HAP-1 (cell line): Measurements from ENCODE around the gene PTAFR.

Source experiments
- DNase-seq, 2 experiments: peaks; one replicate each; pipeline ENCODE4 v3.0.0-alpha.2; 2016 to 2020; ENCODE audit warnings: low spot score in 2 of 2
- H3K27me3 ChIP-seq: fragments of 250-450 bp; sonication (Bioruptor Pico); 2 replicates; pipeline ENCODE4 v1.5.1; 2020; ENCODE audit warnings: low read depth, mild to moderate bottlenecking, moderate library complexity
- H3K36me3 ChIP-seq: fragments of 250-450 bp; sonication (Bioruptor Pico); replicated peaks from 2 replicates; pipeline ENCODE4 v1.5.1; 2020; ENCODE audit warnings: mild to moderate bottlenecking
- H3K4me1 ChIP-seq: fragments of 250-450 bp; sonication (Bioruptor Pico); 2 replicates; pipeline ENCODE4 v1.5.1; 2020; ENCODE audit warnings: mild to moderate bottlenecking
- H3K4me3 ChIP-seq: fragments of 250-450 bp; sonication (Bioruptor Pico); 2 replicates; pipeline ENCODE4 v1.5.1; 2020; ENCODE audit warnings: mild to moderate bottlenecking, moderate library complexity
- H3K9me3 ChIP-seq: fragments of 250-450 bp; sonication (Bioruptor Pico); 2 replicates; pipeline ENCODE4 v1.5.1; 2020; ENCODE audit warnings: mild to moderate bottlenecking, moderate library complexity
- in situ Hi-C: fragments of 300-500 bp; cut with MboI; formaldehyde crosslinking; loops from 3 replicates; pipeline ENCODE4 v1.14.3; 2020; ENCODE audit warnings: low sequenced_read_pairs, inconsistent platforms, mixed read lengths

The PTAFR gene

DNA sequence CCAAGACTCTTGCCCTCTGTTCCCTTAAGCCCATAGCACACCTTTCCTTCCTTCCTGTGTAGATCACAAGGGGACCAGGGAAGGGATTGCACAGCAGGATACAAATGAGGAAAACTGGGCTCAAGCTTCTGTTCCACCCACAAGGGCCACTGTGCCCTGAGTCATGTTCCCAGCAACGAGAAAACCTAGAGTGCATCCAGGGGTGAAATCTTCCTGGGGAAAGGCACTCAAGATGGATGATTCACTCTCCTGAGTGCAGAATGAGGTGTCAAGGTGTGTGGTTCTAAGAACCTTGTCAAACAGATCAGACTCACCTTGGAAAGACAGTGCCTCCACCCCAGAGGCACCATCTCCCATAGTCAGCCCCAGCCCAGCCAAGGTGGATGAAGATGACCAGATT lies 47.3 kb downstream of the PTAFR start:
- Histone ChIP-seq H3K27me3 (peaks cover 20% of the 10 kb centered on the region), H3K4me1 (no peaks in the 10 kb centered on the region; the same call in 1 of the 2 replicates), H3K4me3 (no peak overlapping the region), H3K9me3 (no peaks in the 10 kb centered on the region), H3K36me3 (no peaks in the 10 kb centered on the region)
- no peak for DNase-seq
- in situ Hi-C loops, result no loop called here

DNA sequence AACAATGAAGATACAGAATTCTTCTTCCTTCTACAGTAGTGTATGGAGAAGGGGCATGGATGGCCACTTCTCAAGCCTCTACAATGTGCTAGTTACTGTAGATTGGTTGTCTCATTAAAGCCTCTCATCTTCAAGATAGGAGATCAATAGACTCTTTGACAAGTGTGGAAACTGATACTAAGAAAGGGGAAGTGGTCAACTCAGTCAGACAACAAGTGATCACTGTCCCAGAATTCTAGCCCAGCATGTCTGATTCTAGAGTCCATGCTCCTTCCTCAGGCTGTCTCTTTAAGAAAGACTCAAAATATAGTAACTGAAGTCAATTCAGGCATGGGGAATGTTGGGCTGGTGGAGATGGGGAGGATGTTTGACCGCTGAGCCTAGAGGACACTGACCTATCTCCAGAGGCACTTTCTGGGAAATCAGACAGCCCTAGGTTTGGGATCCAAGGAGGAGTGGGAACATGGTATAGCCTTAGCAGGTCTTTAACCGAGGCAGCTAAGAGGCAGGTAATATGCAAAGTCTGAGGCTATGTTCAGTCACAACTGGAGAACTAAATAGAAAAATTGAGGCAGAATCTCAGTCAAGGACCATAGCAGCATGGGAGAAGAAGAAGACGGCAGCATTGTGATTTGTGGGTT lies 48.8 kb downstream of the PTAFR start:
- no peak overlapping the region for H3K4me3 ChIP-seq
- in situ Hi-C loops, result no loop called here

GRCh38 chr1:28126783-28127490 lies 49.6 kb downstream of the PTAFR start:
- DNase-seq, result no peak
- peaks cover 20% of the 10 kb centered on the region for H3K27me3 ChIP-seq
- in situ Hi-C loops, result no loop called here
- H3K36me3 ChIP-seq, result no peaks in the 10 kb centered on the region
- no peaks in the 10 kb centered on the region for H3K9me3 ChIP-seq
- no peak overlapping the region for H3K4me3 ChIP-seq
- H3K4me1 ChIP-seq, result no peaks in the 10 kb centered on the region; the same call in 1 of the 2 replicates

More for the DNA sequence above, 48.8 kb downstream of the PTAFR start:
- Histone ChIP-seq H3K36me3 (no peaks in the 10 kb centered on the region), H3K4me1 (no peaks in the 10 kb centered on the region; the same call in 1 of the 2 replicates), H3K9me3 (no peaks in the 10 kb centered on the region), H3K27me3 (peaks cover 20% of the 10 kb centered on the region)
- DNase-seq, result no peak

- Histone ChIP-seq H3K36me3 (no peaks in the 10 kb centered on the region), H3K4me1 (no peaks in the 10 kb centered on the region; the same call in 1 of the 2 replicates), H3K9me3 (no peaks in the 10 kb centered on the region), H3K27me3 (peaks cover 20% of the 10 kb centered on the region), H3K4me3 (no peak overlapping the region)
- no peak for DNase-seq
- in situ Hi-C loops, result no loop called here
These were observed 50.3 kb downstream of the PTAFR start for GRCh38 chr1:28126212-28126611.

DNA sequence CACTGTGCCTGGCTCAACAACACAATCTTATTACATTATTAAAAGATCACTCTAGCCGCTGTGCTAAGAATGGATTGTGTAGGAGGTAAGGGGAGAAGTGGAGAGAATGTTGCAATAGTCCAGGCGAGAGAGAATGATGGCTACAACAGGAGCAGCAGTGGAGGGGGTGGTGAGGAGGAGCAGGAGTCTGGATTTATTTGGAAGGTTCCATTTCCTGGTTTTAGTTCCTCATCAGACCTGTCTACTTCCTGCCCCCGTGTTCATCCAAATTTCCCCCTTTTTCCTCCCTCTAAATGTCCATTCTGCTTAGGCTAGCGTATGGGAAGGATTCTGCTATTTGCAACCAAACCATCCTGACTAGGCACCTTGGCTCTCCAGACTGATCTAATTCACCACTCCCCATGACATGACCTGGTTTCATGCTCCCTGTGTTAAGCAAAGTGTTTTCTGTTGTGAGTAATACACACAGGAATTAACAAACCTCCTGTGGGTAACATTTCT lies 53.0 kb downstream of the PTAFR start:
- Histone ChIP-seq H3K36me3 (no peaks in the 10 kb centered on the region), H3K27me3 (peaks cover 15% of the 10 kb centered on the region), H3K4me1 (no peaks in the 10 kb centered on the region; the same call in 1 of the 2 replicates), H3K9me3 (no peaks in the 10 kb centered on the region; the same call in 1 of the 2 replicates), H3K4me3 (no peak overlapping the region)
- DNase-seq, result no peak
- in situ Hi-C loops, result no loop called here

DNA sequence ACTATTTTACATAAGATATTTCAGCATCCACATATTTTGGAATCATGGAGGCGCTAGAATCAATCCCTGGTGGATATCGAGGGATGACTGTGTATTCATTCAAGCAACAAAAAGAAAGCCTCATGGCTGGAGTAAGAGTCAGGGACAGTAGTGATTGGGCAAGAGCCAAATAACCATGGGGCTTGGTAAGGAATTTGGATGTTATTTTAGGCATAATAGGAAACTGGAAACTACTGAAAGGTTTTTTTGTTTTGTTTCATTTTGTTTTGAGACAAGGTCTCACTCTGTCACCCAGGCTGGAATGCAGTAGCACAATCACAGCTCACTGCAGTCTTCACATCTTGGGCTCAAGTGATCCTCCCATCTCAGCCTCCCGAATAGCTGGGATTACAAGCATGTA lies 54.3 kb downstream of the PTAFR start:
- no peaks in the 10 kb centered on the region for H3K36me3 ChIP-seq
- in situ Hi-C loops, result no loop called here
- H3K9me3 ChIP-seq, result no peaks in the 10 kb centered on the region; the same call in 1 of the 2 replicates
- H3K27me3 ChIP-seq, result peaks cover 10% of the 10 kb centered on the region
- H3K4me1 ChIP-seq, result no peaks in the 10 kb centered on the region; the same call in 1 of the 2 replicates
- no peak overlapping the region for H3K4me3 ChIP-seq
- DNase-seq, result peak; percentile 16 to 19

DNA sequence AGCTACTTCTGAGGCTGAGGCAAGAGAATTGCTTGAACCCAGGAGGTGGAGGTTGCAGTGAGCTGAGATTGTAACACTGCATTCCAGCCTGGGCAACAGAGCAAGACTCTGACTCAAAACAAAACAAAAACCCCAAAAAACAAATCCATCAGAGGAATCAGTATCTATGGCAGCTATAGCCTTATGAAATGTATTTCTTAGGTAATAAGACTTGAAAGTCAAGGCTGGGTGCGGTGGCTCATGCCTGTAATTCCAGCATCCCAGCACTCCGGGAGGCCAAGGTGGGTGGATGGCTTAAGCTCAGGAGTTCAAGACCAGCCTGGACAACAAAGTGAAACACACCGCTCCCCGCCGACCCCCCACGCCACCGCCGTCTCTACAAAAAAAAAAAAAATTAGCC lies 56.9 kb downstream of the PTAFR start:
- H3K36me3 ChIP-seq, result no peaks in the 10 kb centered on the region
- H3K9me3 ChIP-seq, result no peaks in the 10 kb centered on the region; the same call in 1 of the 2 replicates
- in situ Hi-C loops, result no loop called here
- no peaks in the 10 kb centered on the region for H3K4me1 ChIP-seq
- H3K27me3 ChIP-seq, result no peaks in the 10 kb centered on the region
- DNase-seq, result no peak
- no peak overlapping the region for H3K4me3 ChIP-seq

DNA sequence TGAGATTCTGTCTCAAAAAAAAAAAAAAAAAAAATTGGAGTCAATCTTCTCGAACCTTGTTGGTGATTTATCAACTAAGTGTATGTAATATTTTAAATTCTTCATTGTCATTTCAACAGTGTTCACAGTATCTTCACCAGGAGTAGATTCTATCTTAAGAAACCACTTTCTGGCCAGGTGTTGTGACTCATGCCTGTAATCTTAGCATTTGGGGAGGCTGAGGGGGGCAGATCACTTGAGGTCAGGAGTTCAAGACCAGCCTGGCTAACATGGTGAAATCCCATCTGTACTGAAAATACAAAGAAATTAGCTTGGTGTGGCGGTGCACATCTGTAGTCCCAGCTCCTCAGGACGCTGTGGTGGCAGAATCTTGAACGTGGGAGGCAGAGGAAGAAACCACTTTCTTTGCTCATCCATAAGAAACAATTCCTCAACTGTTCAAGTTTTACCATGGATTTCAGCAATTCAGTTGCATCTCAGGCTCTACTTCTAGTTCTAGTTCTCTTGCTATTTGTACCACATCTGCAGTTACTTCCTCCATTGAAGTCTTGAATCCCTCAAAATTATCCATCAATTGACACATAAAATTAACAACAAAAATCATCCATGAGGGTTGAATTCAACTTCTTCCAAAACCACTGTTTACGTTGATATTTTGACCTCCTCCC lies 57.7 kb downstream of the PTAFR start:
- H3K9me3 ChIP-seq, result no peaks in the 10 kb centered on the region; the same call in 1 of the 2 replicates
- no peaks in the 10 kb centered on the region for H3K27me3 ChIP-seq
- DNase-seq, result no peak
- H3K36me3 ChIP-seq, result no peaks in the 10 kb centered on the region
- H3K4me1 ChIP-seq, result no peaks in the 10 kb centered on the region
- in situ Hi-C loops, result no loop called here
- H3K4me3 ChIP-seq, result no peak overlapping the region

DNA sequence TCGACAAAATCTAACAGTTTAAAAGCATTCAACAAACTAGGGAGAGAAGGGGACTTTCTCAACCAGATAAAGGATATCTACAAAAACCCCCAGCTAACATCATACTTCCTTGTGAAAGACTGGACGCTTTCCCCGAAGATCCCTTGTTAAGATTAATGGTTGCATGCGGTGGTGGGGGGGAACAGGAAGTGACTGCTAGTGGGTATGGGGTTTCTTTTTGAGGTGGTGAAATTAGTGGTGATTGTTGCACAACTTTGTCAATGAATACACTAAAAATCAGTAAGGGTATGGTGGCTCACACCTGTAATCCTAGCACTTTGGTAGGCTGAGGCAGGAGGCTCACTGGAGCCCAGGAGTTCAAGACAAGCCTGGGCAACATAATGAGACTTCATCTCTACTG lies 61.2 kb downstream of the PTAFR start:
- no peaks in the 10 kb centered on the region for H3K27me3 ChIP-seq
- H3K4me1 ChIP-seq, result no peaks in the 10 kb centered on the region
- no peak for DNase-seq
- H3K4me3 ChIP-seq, result no peak overlapping the region
- in situ Hi-C loops, result no loop called here
- H3K9me3 ChIP-seq, result no peaks in the 10 kb centered on the region; the same call in 1 of the 2 replicates
- no peaks in the 10 kb centered on the region for H3K36me3 ChIP-seq

GRCh38 chr1:28114844-28115243 lies 61.6 kb downstream of the PTAFR start:
- Histone ChIP-seq H3K9me3 (no peaks in the 10 kb centered on the region; the same call in 1 of the 2 replicates), H3K36me3 (no peaks in the 10 kb centered on the region), H3K4me3 (no peak overlapping the region), H3K4me1 (no peaks in the 10 kb centered on the region), H3K27me3 (no peaks in the 10 kb centered on the region)
- in situ Hi-C loops, result no loop called here
- DNase-seq, result no peak

GRCh38 chr1:28113242-28113572 lies 63.3 kb downstream of the PTAFR start:
- Histone ChIP-seq H3K9me3 (no peaks in the 10 kb centered on the region), H3K4me3 (no peak overlapping the region), H3K27me3 (no peaks in the 10 kb centered on the region), H3K4me1 (no peaks in the 10 kb centered on the region), H3K36me3 (no peaks in the 10 kb centered on the region)
- DNase-seq, result no peak
- in situ Hi-C loops, result no loop called here

DNA sequence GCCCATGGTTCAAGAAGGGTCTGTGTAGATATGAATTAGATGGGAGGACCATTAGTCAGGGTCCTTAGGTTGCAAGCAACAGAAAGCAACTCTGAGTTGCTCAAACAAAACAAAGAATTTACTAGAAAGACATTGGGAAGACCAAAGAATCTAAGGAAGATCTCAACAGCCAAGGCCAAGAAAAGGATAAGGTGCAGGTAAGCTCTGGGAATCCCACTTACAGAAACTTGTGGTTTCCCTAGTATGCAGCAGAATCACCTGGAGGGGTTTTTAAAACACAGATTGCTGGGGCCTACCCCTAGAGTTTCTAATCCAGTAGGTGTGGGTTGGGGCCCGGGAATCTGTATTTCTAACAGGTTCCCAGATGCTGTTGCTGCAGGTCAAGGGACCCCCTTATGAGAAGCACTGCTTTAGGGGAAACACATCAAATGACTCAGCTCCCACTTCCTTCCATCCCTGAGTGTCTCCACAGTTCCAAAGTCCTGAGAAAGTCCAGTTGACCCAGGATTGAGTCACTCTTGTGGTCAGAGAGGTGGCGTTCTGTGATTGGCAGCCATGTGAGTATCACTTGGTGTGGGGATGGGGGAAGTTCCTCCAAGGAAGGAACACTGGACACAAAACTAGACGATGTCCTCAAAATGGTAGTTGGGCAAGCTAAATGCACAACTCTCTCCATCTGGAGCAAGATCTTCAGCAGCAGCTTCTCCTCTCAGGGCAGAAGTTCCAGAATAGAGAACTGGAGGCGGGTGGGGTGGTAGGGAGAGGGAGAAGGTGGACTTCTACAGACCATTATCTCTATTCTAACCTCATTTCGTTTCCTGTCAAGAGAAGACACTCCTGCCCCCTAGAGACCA lies 63.9 kb downstream of the PTAFR start:
- no peaks in the 10 kb centered on the region for H3K36me3 ChIP-seq
- H3K9me3 ChIP-seq, result no peaks in the 10 kb centered on the region
- in situ Hi-C loops, result no loop called here
- H3K27me3 ChIP-seq, result no peaks in the 10 kb centered on the region
- no peak overlapping the region for H3K4me3 ChIP-seq
- H3K4me1 ChIP-seq, result no peaks in the 10 kb centered on the region
- DNase-seq, result peak in 1 of 2 experiments; percentile 33

GRCh38 chr1:28111157-28111556 lies 65.3 kb downstream of the PTAFR start:
- Histone ChIP-seq H3K9me3 (no peaks in the 10 kb centered on the region), H3K27me3 (no peaks in the 10 kb centered on the region)

More at GRCh38 chr1:28111157-28111556, 65.3 kb downstream of the PTAFR start:
- H3K4me3 ChIP-seq, result no peak overlapping the region
- H3K36me3 ChIP-seq, result no peaks in the 10 kb centered on the region
- in situ Hi-C loops, result no loop called here
- no peak for DNase-seq
- no peaks in the 10 kb centered on the region for H3K4me1 ChIP-seq
